Measurements from ENCODE around the gene TNFRSF4. TPM values are rescaled to one million over a fixed set of nuclear protein-coding genes. Genes with fewer than 3 reads are reported as not detected.

TNFRSF4 gene
- total RNA-seq, 2 experiments from 2014 or later: 1.1 TPM; not detected in 1

DNA sequence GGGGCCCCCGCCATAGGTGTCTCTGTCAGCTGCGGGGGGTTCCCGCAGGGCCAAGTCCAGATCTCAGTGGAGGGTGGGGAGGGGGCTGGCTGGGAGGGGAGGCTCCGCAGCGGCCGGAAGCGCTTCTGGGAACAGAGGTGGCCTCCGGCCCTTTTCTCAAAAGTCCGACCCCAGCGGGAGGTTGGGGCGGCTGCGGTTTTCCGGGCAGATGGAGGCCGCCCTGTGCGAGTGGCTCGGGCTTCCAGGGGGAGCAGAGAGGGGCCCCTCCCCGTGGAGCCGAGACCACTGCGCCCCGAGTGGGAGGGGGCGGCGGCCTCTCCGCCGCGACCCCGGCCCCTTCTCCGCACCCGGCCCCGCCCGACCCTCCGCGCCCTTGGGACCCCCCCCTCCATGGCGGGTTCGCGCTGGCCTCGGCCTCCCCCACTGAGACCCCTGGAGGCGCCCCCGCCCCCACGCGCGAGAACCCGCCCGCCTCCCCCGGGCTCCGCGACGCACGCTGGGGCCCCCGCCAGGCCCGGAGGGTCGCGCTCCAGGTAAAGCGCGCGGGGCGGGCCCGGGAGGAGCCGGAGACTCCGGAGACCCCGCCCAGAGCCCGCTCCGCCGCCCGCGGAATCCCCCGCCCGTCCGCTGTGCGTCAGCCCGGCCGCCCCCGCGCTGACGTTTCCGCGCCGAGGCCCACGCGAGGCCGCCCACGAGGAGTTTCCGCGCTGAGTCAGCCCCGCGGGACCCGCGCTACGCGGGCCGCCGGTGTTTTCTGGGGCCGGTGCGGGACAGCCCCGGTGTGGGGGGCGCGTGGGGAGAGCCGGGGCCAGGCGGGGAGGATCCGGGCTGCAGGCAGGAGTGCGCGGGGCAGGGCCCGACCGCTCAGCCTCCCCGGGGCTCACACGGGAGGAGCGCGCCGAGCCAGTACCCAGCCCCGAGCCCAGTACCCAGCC lies 12.8 kb downstream of the TNFRSF4 start:
- no peaks in the 10 kb centered on the region for H3K36me3 ChIP-seq (ENCODE audit: insufficient read depth, low read length)
- H3K9me2 ChIP-seq (ENCODE audit: insufficient read depth, low read length): no peaks in the 10 kb centered on the region
- ChIA-PET CTCF (ENCODE audit: unreplicated experiment) (no interaction called here), POLR2A (no interaction called here)
- TF ChIP-seq, protein P1, sequence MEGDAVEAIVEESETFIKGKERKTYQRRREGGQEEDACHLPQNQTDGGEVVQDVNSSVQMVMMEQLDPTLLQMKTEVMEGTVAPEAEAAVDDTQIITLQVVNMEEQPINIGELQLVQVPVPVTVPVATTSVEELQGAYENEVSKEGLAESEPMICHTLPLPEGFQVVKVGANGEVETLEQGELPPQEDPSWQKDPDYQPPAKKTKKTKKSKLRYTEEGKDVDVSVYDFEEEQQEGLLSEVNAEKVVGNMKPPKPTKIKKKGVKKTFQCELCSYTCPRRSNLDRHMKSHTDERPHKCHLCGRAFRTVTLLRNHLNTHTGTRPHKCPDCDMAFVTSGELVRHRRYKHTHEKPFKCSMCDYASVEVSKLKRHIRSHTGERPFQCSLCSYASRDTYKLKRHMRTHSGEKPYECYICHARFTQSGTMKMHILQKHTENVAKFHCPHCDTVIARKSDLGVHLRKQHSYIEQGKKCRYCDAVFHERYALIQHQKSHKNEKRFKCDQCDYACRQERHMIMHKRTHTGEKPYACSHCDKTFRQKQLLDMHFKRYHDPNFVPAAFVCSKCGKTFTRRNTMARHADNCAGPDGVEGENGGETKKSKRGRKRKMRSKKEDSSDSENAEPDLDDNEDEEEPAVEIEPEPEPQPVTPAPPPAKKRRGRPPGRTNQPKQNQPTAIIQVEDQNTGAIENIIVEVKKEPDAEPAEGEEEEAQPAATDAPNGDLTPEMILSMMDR (conservative IDR thresholded peaks at IDR 0.05; ENCODE audit: low read length): no peak
- no peak for TF ChIP-seq EZH2phosphoT487 (IDR thresholded peaks at IDR 0.05; ENCODE audit: borderline replicate concordance, low read depth, low read length)
- no peaks in the 10 kb centered on the region for H3K4me1 ChIP-seq (ENCODE audit: insufficient read depth, low read length, poor library complexity, severe bottlenecking)
- no peak overlapping the region for H2AFZ ChIP-seq (ENCODE audit: low read length)
- no TSS peak for BruUV-seq (replicated peaks)
- no peak overlapping the region for H3K4me3 ChIP-seq (ENCODE audit: low read depth, low read length, poor library complexity, severe bottlenecking)
- no peaks in the 10 kb centered on the region for H3K79me2 ChIP-seq (ENCODE audit: insufficient read depth, low read depth, low read length)
- intact Hi-C loops (cut with micrococcal nuclease; ENCODE audit: unreplicated experiment): no loop called here
- H3K27ac ChIP-seq (ENCODE audit: low read depth, low read length, poor library complexity, severe bottlenecking): no peak overlapping the region
- DNase-seq (ENCODE audit: low spot score): no peak
- no peaks in the 10 kb centered on the region for H4K20me1 ChIP-seq (ENCODE audit: insufficient read depth, low read length)
- H3K9me3 ChIP-seq (ENCODE audit: low read length): no peaks in the 10 kb centered on the region
- H3K4me2 ChIP-seq (ENCODE audit: low read length): no peak overlapping the region

DNA sequence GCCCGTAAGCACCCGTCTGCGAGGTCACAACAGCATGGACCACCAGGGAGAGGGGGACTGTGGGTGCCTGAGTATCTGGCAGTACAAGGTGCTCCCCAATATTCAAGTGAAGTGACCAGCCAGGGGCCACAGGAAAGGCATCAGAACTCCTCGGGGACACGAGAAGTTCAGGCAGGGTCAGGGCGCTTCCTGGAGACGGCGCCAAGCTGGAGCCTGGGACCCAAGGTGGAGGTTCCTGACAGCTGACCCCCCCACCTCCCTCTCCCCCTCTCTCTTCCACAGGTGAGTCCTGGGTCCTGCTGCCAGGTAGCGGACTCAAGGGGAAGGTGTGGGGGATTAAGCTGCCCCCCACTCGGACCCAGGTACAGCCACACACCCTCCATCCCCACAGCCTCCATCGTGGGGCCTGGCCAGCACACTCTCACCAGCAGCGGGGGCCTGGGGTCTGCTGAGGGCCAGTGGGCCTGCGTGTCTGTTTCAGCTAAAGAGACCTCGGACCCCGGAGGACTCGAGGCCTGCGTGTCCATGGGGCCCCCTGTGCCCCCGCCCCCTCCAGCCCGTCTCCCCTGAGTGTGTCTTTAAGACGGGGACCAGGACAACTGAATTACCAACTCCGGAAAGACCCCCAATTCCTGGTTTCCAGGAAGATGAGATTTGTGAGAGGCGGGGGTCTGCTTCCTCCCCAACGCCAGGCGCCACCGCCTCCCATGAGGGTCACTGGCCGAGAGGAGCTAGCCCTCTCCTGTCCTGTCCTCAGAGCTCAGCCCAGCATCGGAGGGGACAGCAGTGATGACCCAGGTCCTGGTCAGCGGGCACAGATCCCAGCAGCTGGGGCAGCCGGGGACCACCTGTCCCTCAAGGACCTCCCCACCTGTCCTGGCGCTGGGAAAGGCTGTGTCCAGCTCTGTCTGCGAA lies 13.7 kb downstream of the TNFRSF4 start:
- no peak overlapping the region for H3K4me2 ChIP-seq (ENCODE audit: low read length)
- no peaks in the 10 kb centered on the region for H3K79me2 ChIP-seq (ENCODE audit: insufficient read depth, low read depth, low read length)
- no peak for TF ChIP-seq EZH2phosphoT487 (IDR thresholded peaks at IDR 0.05; ENCODE audit: borderline replicate concordance, low read depth, low read length)
- intact Hi-C loops (cut with micrococcal nuclease; ENCODE audit: unreplicated experiment): no loop called here
- H3K4me3 ChIP-seq (ENCODE audit: low read depth, low read length, poor library complexity, severe bottlenecking): no peak overlapping the region
- no peaks in the 10 kb centered on the region for H3K36me3 ChIP-seq (ENCODE audit: insufficient read depth, low read length)
- POLR2A ChIA-PET: no interaction called here
- no TSS peak for BruUV-seq (replicated peaks)
- no peak overlapping the region for H3K27ac ChIP-seq (ENCODE audit: low read depth, low read length, poor library complexity, severe bottlenecking)
- no peaks in the 10 kb centered on the region for H3K9me2 ChIP-seq (ENCODE audit: insufficient read depth, low read length)
- no peak overlapping the region for H2AFZ ChIP-seq (ENCODE audit: low read length)
- H3K9me3 ChIP-seq (ENCODE audit: low read length): no peaks in the 10 kb centered on the region
- H3K4me1 ChIP-seq (ENCODE audit: insufficient read depth, low read length, poor library complexity, severe bottlenecking): no peaks in the 10 kb centered on the region
- CTCF ChIA-PET (ENCODE audit: unreplicated experiment): no interaction called here
- no peak for DNase-seq (ENCODE audit: low spot score)
- H4K20me1 ChIP-seq (ENCODE audit: insufficient read depth, low read length): no peaks in the 10 kb centered on the region

DNA sequence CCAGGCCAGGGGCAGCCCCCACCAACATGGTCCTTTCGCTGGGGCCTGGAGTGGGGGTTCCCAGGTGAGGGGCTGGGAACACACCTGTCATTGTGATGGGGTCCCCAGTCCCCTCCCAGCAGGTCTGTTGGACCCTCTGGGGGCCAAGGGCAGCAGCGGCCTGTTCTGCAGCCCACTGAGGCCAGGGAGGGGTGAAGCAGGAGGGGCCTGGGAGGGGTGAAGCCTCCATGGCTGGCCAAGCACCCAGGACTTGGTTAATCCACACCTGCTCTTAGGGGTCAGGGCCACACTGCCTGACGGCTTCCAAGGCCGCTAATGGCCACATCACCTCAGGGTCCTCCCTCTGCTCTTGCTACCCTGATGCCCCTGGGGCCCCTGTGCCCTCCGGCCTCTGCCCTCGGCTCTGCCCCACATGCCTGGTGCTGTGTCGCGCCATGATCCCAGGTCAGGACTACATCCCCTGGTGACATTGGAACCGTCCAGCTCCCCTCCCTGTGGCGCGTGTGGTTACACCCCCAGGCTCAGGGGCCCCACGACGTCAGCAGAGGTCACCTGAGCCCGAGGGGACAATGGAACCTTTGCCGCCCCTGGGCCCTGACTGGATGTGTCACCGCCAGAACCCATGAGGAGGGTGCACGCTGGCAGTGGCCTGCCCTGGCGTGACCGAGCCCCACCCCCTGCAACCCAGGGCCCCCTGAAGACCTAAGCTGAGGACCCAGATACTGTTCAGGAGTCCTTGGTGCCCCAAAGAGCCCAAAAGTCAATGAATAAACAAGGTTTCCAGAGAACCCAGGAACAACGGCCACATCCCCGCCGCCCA lies 14.6 kb downstream of the TNFRSF4 start:
- Histone ChIP-seq H4K20me1 (ENCODE audit: insufficient read depth, low read length) (no peaks in the 10 kb centered on the region), H2AFZ (ENCODE audit: low read length) (no peak overlapping the region), H3K27ac (ENCODE audit: low read depth, low read length, poor library complexity, severe bottlenecking) (no peak overlapping the region), H3K4me1 (ENCODE audit: insufficient read depth, low read length, poor library complexity, severe bottlenecking) (no peaks in the 10 kb centered on the region), H3K4me3 (ENCODE audit: low read depth, low read length, poor library complexity, severe bottlenecking) (no peak overlapping the region), H3K9me3 (ENCODE audit: low read length) (no peaks in the 10 kb centered on the region), H3K9me2 (ENCODE audit: insufficient read depth, low read length) (no peaks in the 10 kb centered on the region), H3K79me2 (ENCODE audit: insufficient read depth, low read depth, low read length) (no peaks in the 10 kb centered on the region), H3K4me2 (ENCODE audit: low read length) (no peak overlapping the region), H3K36me3 (ENCODE audit: insufficient read depth, low read length) (no peaks in the 10 kb centered on the region)
- no peak for DNase-seq (ENCODE audit: low spot score)
- CTCF ChIA-PET (ENCODE audit: unreplicated experiment): no interaction called here
- TF ChIP-seq, protein P1 (conservative IDR thresholded peaks at IDR 0.05; ENCODE audit: low read length): no peak
- no peak for TF ChIP-seq EZH2phosphoT487 (IDR thresholded peaks at IDR 0.05; ENCODE audit: borderline replicate concordance, low read depth, low read length)
- intact Hi-C loops (cut with micrococcal nuclease; ENCODE audit: unreplicated experiment): no loop called here
- BruUV-seq (replicated peaks): no TSS peak
- POLR2A ChIA-PET: no interaction called here

Measured in OCI-LY7 (cell line).